Right atrium auricular region (tissue), 2 donors: Measurements from ENCODE around the gene IL12RB2. TPM values are rescaled to one million over a fixed set of nuclear protein-coding genes. Genes with fewer than 3 reads are reported as not detected.

Experiments used
- DNase-seq: peaks from one replicate; pipeline ENCODE4 v3.0.0-alpha.2; 2019; ENCODE audit warnings: low spot score
- H3K27ac ChIP-seq, 2 donors: fragments of 200-600 bp; sonication (generic); 1 replicate in 1 of 2; 2 replicates in 1 of 2; pipeline ENCODE4 v1.5.1; 2016 to 2019
- H3K27me3 ChIP-seq, 2 donors: fragments of 200-600 bp; sonication (generic); one replicate each; pipeline versions ENCODE4 v1.5.1 to v1.6.0; 2017 to 2019
- H3K36me3 ChIP-seq: fragments of 200-600 bp; sonication (generic); one replicate; pipeline ENCODE4 v1.5.1; 2016
- H3K4me1 ChIP-seq, 2 donors: fragments of 200-600 bp; sonication (generic); one replicate each; pipeline versions ENCODE4 v1.5.1 to v1.6.0; 2017 to 2019
- H3K4me3 ChIP-seq, 2 donors: fragments of 200-600 bp; sonication (generic); 1 replicate in 1 of 2; 2 replicates in 1 of 2; pipeline ENCODE4 v1.5.1; 2017 to 2019; ENCODE audit warnings: mild to moderate bottlenecking in 1 of 2, moderate library complexity in 1 of 2
- H3K9me3 ChIP-seq, 2 donors: fragments of 200-600 bp; sonication (generic); one replicate each; pipeline ENCODE4 v1.5.1; 2019
- CTCF ChIP-seq, 2 donors: fragments of 200-600 bp; sonication (generic); IDR thresholded peaks; one replicate each; pipeline ENCODE4 v1.5.1; 2019; ENCODE audit warnings: antibody characterized with exemption in 2 of 2
- total RNA-seq, 2 donors: library from RNA; depleted of rRNA; stranded (reverse); fragments of >200 nt; gene quantifications; one replicate each; pipeline ENCODE4 v1.1.0, GENCODE V29; 2016

Gene IL12RB2
- total RNA-seq, 2 donors from 2014 or later: 0.43 to 0.44 TPM

- no peaks in the 10 kb centered on the region for H3K36me3 ChIP-seq
- H3K27ac ChIP-seq: no peak overlapping the region
- H3K4me1 ChIP-seq: no peaks in the 10 kb centered on the region
- no peak for DNase-seq
- H3K4me3 ChIP-seq: no peak overlapping the region
- H3K27me3 ChIP-seq: no peaks in the 10 kb centered on the region
- H3K9me3 ChIP-seq: no peaks in the 10 kb centered on the region
- no peak for TF ChIP-seq CTCF (IDR thresholded peaks at IDR 0.05)
Observed at GRCh38 chr1:67352211-67352610, 44.5 kb downstream of the IL12RB2 start.

GRCh38 chr1:67355745-67356424 is 48.2 kb downstream of the IL12RB2 start:
- H3K36me3 ChIP-seq: no peaks in the 10 kb centered on the region
- no peaks in the 10 kb centered on the region for H3K4me1 ChIP-seq
- H3K4me3 ChIP-seq: no peak overlapping the region
- H3K27me3 ChIP-seq: no peaks in the 10 kb centered on the region
- no peak overlapping the region for H3K27ac ChIP-seq
- no peaks in the 10 kb centered on the region for H3K9me3 ChIP-seq
- no peak for DNase-seq
- no peak for TF ChIP-seq CTCF (IDR thresholded peaks at IDR 0.05)

GRCh38 chr1:67359592-67359991 is 51.9 kb downstream of the IL12RB2 start:
- no peak for DNase-seq
- H3K27ac ChIP-seq: no peak overlapping the region
- H3K27me3 ChIP-seq: no peaks in the 10 kb centered on the region
- H3K4me3 ChIP-seq: no peak overlapping the region
- TF ChIP-seq CTCF (IDR thresholded peaks at IDR 0.05): no peak
- H3K9me3 ChIP-seq: no peaks in the 10 kb centered on the region
- H3K4me1 ChIP-seq: no peaks in the 10 kb centered on the region
- H3K36me3 ChIP-seq: no peaks in the 10 kb centered on the region

GRCh38 chr1:67361641-67362040 is 54.0 kb downstream of the IL12RB2 start:
- no peaks in the 10 kb centered on the region for H3K27me3 ChIP-seq
- no peaks in the 10 kb centered on the region for H3K36me3 ChIP-seq
- no peak for DNase-seq
- H3K4me3 ChIP-seq: no peak overlapping the region
- H3K27ac ChIP-seq: no peak overlapping the region
- H3K9me3 ChIP-seq: no peaks in the 10 kb centered on the region
- TF ChIP-seq CTCF (IDR thresholded peaks at IDR 0.05): no peak
- no peaks in the 10 kb centered on the region for H3K4me1 ChIP-seq

- Histone ChIP-seq H3K9me3 (no peaks in the 10 kb centered on the region), H3K36me3 (no peaks in the 10 kb centered on the region), H3K4me1 (no peaks in the 10 kb centered on the region), H3K27ac (no peak overlapping the region), H3K4me3 (no peak overlapping the region), H3K27me3 (no peaks in the 10 kb centered on the region)
- no peak for TF ChIP-seq CTCF (IDR thresholded peaks at IDR 0.05)
- no peak for DNase-seq
Observed at GRCh38 chr1:67367370-67368045, 59.8 kb downstream of the IL12RB2 start.
